ENCODE data around the gene NDUFS6. TPM values are rescaled to one million over a fixed set of nuclear protein-coding genes. Genes with fewer than 3 reads are reported as not detected.

Gene NDUFS6
- total and polyA plus RNA-seq, 11 donors, result 55.9 to 311 (median 95.9) TPM

GRCh38 chr5:1855075-1855474 lies 53.9 kb downstream of the NDUFS6 start:
- Histone ChIP-seq H3K9me3 (no peaks in the 10 kb centered on the region), H3K4me3 (no peak overlapping the region), H3K36me3 (no peaks in the 10 kb centered on the region), H3K27me3 (peaks cover 0 to 47% (median 6%) of the 10 kb centered on the region in 9 donors), H3K4me1 (peaks cover 0 to 8% (median 0%) of the 10 kb centered on the region in 12 donors), H3K27ac (no peak overlapping the region)
- ATAC-seq (no peak), DNase-seq (peak in 1 of 5 donors; percentile 21)
- intact Hi-C loops (cut with DNase I), result no loop called here
- TF ChIP-seq CTCF (IDR thresholded peaks at IDR 0.05) (no peak), POLR2A (IDR thresholded peaks at IDR 0.05) (no peak)
- WGBS, 4 donors, result 64 to 75% (median 66%) methylated on average over 3 of the region's 3 CpGs

GRCh38 chr5:1855596-1855995 lies 54.4 kb downstream of the NDUFS6 start:
- H3K27ac ChIP-seq, result no peak overlapping the region
- no peaks in the 10 kb centered on the region for H3K9me3 ChIP-seq
- no peaks in the 10 kb centered on the region for H3K36me3 ChIP-seq
- H3K27me3 ChIP-seq, result peaks cover 0 to 42% (median 6%) of the 10 kb centered on the region in 9 donors
- no peak for ATAC-seq
- DNase-seq, result peak in 1 of 5 donors; percentile 29
- intact Hi-C loops (cut with DNase I), result no loop called here
- no peak overlapping the region for H3K4me3 ChIP-seq
- TF ChIP-seq POLR2A (IDR thresholded peaks at IDR 0.05), result no peak
- no peak for TF ChIP-seq CTCF (IDR thresholded peaks at IDR 0.05)
- 86 to 91% (median 88%) methylated on average over 16 to 17 of the region's 17 CpGs for WGBS, 4 donors
- peaks cover 0 to 13% (median 0%) of the 10 kb centered on the region in 12 donors for H3K4me1 ChIP-seq

- peak overlapping the region in 4 of 12 donors; percentile 8 to 33 (median 26) for H3K4me3 ChIP-seq
- H3K27ac ChIP-seq, result no peak overlapping the region
- no peaks in the 10 kb centered on the region for H3K9me3 ChIP-seq
- no peak for TF ChIP-seq POLR2A (IDR thresholded peaks at IDR 0.05)
- no peak for TF ChIP-seq CTCF (IDR thresholded peaks at IDR 0.05)
- 68 to 93% (median 82%) methylated on average over 15 to 49 of the region's 49 CpGs for WGBS, 4 donors
- DNase-seq (peak in 1 of 5 donors; percentile 54), ATAC-seq (no peak)
- intact Hi-C loops (cut with DNase I), result no loop called here
- peaks cover 0 to 32% (median 6%) of the 10 kb centered on the region in 9 donors for H3K27me3 ChIP-seq
- H3K36me3 ChIP-seq, result no peaks in the 10 kb centered on the region
- peaks cover 0 to 23% (median 0%) of the 10 kb centered on the region in 12 donors for H3K4me1 ChIP-seq
Observed at GRCh38 chr5:1856596-1857255, 55.5 kb downstream of the NDUFS6 start.

- DNase-seq (peak in 1 of 5 donors; percentile 43), ATAC-seq (no peak)
- Histone ChIP-seq H3K27ac (no peak overlapping the region), H3K27me3 (peaks cover 0 to 27% (median 6%) of the 10 kb centered on the region in 9 donors), H3K9me3 (no peaks in the 10 kb centered on the region), H3K36me3 (no peaks in the 10 kb centered on the region), H3K4me3 (peak overlapping the region in 2 of 12 donors; percentile 23 to 33), H3K4me1 (peaks cover 0 to 23% (median 0%) of the 10 kb centered on the region in 12 donors)
- WGBS, 4 donors, result 76 to 96% (median 93%) methylated on average over 17 to 32 of the region's 32 CpGs
- intact Hi-C loops (cut with DNase I), result no loop called here
- TF ChIP-seq CTCF (IDR thresholded peaks at IDR 0.05) (no peak), POLR2A (IDR thresholded peaks at IDR 0.05) (no peak)
Observed at GRCh38 chr5:1857256-1857600, 56.0 kb downstream of the NDUFS6 start.

All from heart left ventricle (tissue), 16 donors.